Progenitor cell of endocrine pancreas (in vitro differentiated cells): Measurements from ENCODE around the gene MAPT. TPM values are rescaled to one million over a fixed set of nuclear protein-coding genes. Genes with fewer than 3 reads are reported as not detected.
"Not testable (repeated sequence)": the region's sequence is repeated elsewhere in the genome, so short reads cannot be mapped to it uniquely, and the experiment has no call there.

Experiments used
- DNase-seq: peaks from one replicate; pipeline ENCODE4 v3.0.0; 2021; ENCODE audit warnings: low spot score; ENCODE audit not compliant: unreplicated experiment
- H3K27ac Mint-ChIP-seq: 2 replicates; pipeline ENCODE4 v1.8.0; 2021; ENCODE audit warnings: mild to moderate bottlenecking, moderate library complexity, mixed read lengths
- H3K27me3 Mint-ChIP-seq: 2 replicates; pipeline ENCODE4 v1.8.0; 2021; ENCODE audit warnings: mixed read lengths
- H3K36me3 Mint-ChIP-seq: 2 replicates; pipeline ENCODE4 v1.8.0; 2022; ENCODE audit warnings: mixed read lengths; ENCODE audit not compliant: insufficient read depth
- H3K4me1 Mint-ChIP-seq: 2 replicates; pipeline ENCODE4 v1.8.0; 2021; ENCODE audit warnings: low read depth, mixed read lengths
- H3K4me3 Mint-ChIP-seq: 2 replicates; pipeline ENCODE4 v1.8.0; 2021; ENCODE audit warnings: low read depth, mild to moderate bottlenecking, moderate library complexity, mixed read lengths
- H3K9me3 Mint-ChIP-seq: 2 replicates; pipeline ENCODE4 v1.8.0; 2021; ENCODE audit warnings: low read depth, mixed read lengths
- CTCF ChIP-seq: fragments of 200-600 bp; sonication (generic); IDR thresholded peaks from one replicate; pipeline ENCODE4 v1.5.0; 2021; ENCODE audit warnings: antibody characterized with exemption, mild to moderate bottlenecking; ENCODE audit not compliant: unreplicated experiment
- total RNA-seq: library from RNA; stranded (reverse); gene quantifications from 2 replicates; pipeline ENCODE4 v1.2.1, GENCODE V29; 2021

The MAPT gene
- total RNA-seq, 1 donor from 2014 or later = 2.5 TPM

DNA sequence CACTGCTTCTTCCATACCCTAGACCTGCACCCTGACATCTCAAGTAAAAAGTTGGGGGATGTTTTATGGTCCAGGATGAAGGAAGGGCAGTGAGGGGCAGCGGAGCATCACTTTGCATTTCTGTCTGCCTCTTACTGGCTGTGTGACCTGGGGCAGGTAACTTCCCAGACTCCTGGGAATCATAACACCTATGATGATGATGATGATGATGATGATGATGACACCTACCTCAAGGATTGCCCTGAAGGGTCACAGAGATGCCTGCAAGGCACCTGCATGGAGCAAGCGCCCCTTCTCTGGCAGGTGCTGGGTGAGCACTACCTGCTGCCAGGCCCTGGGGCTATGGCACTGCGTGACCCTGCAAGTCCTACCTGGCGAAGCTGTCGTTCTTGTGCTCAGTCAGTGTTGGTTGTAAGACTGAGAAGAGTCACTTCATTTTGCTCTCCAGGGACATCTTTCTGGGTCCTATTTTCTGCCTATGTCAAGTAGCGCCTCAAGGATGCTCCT, 58.5 kb downstream of the MAPT start:
- no peak for DNase-seq
- Mint-ChIP-seq H3K9me3 (no peaks in the 10 kb centered on the region), H3K27ac (no peak overlapping the region), H3K4me1 (no peaks in the 10 kb centered on the region), H3K36me3 (no peaks in the 10 kb centered on the region), H3K27me3 (peaks cover 33% of the 10 kb centered on the region), H3K4me3 (no peak overlapping the region)
- no peak for TF ChIP-seq CTCF

- H3K4me1 Mint-ChIP-seq = no peaks in the 10 kb centered on the region
- DNase-seq = no peak
- H3K27ac Mint-ChIP-seq = no peak overlapping the region
These were observed 59.2 kb downstream of the MAPT start for GRCh38 chr17:45953561-45953960.

GRCh38 chr17:45954914-45955313, 60.6 kb downstream of the MAPT start:
- Mint-ChIP-seq H3K4me1 (no peaks in the 10 kb centered on the region), H3K36me3 (no peaks in the 10 kb centered on the region), H3K9me3 (no peaks in the 10 kb centered on the region), H3K27ac (no peak overlapping the region), H3K4me3 (no peak overlapping the region), H3K27me3 (peaks cover 24% of the 10 kb centered on the region)
- no peak for TF ChIP-seq CTCF
- no peak for DNase-seq

More at GRCh38 chr17:45953561-45953960, 59.2 kb downstream of the MAPT start:
- Mint-ChIP-seq H3K36me3 (no peaks in the 10 kb centered on the region), H3K4me3 (no peak overlapping the region), H3K9me3 (no peaks in the 10 kb centered on the region), H3K27me3 (peaks cover 33% of the 10 kb centered on the region)
- TF ChIP-seq CTCF = no peak

DNA sequence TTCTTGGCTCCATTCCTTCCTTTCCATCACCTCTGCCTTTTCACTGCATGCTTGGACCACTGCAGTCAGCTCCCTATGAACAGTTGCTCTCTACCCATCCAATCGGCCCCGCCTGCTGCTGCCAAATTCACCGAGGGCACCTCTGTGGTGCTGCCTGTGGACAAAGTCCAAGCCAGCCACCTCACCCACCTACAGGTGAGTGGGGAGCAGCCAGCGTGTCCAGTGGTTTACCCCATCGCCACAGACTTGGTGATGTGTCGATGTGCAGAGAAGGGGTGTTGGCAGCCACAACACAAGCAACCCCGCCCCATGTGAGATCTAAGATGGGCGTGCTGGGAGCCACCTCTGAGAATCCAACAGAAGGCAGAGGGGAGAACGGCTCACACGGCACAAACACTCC, 61.0 kb downstream of the MAPT start:
- no peak for DNase-seq
- H3K4me1 Mint-ChIP-seq = no peaks in the 10 kb centered on the region
- H3K36me3 Mint-ChIP-seq = no peaks in the 10 kb centered on the region
- H3K9me3 Mint-ChIP-seq = no peaks in the 10 kb centered on the region
- no peak overlapping the region for H3K4me3 Mint-ChIP-seq
- no peak overlapping the region for H3K27ac Mint-ChIP-seq
- peaks cover 20% of the 10 kb centered on the region for H3K27me3 Mint-ChIP-seq
- TF ChIP-seq CTCF = no peak

GRCh38 chr17:45956090-45956489, 61.7 kb downstream of the MAPT start:
- H3K4me1 Mint-ChIP-seq = no peaks in the 10 kb centered on the region
- no peaks in the 10 kb centered on the region for H3K9me3 Mint-ChIP-seq
- H3K27ac Mint-ChIP-seq = no peak overlapping the region
- peaks cover 12% of the 10 kb centered on the region for H3K27me3 Mint-ChIP-seq
- H3K36me3 Mint-ChIP-seq = no peaks in the 10 kb centered on the region
- no peak for TF ChIP-seq CTCF
- no peak overlapping the region for H3K4me3 Mint-ChIP-seq
- no peak for DNase-seq

DNA sequence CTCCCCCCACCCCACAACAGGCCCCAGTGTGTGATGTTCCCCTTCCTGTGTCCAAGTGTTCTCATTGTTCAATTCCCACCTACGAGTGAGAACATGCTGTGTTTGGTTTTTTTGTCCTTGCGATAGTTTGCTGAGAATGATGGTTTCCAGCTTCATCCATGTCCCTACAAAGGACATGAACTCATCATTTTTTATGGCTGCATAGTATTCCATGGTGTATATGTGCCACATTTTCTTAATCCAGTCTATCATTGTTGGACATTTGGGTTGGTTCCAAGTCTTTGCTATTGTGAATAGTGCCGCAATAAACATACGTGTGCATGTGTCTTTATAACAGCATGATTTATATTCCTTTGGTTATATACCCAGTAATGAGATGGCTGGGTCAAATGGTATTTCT, 62.4 kb downstream of the MAPT start:
- not testable (repeated sequence) for DNase-seq, H3K27ac Mint-ChIP-seq, H3K27me3 Mint-ChIP-seq, H3K36me3 Mint-ChIP-seq, H3K4me3 Mint-ChIP-seq, H3K4me1 Mint-ChIP-seq, H3K9me3 Mint-ChIP-seq
